UCSD-AML1 (cell line): ENCODE measurements around the gene COL11A2.
"Not testable (repeated sequence)": the region's sequence is repeated elsewhere in the genome, so short reads cannot be mapped to it uniquely, and the experiment has no call there.

Source experiments
- DNase-seq: peaks from one replicate; lab custom pipeline; 2025; ENCODE audit not compliant: unreplicated experiment; lab: John Stamatoyannopoulos, UW

The COL11A2 gene

DNA sequence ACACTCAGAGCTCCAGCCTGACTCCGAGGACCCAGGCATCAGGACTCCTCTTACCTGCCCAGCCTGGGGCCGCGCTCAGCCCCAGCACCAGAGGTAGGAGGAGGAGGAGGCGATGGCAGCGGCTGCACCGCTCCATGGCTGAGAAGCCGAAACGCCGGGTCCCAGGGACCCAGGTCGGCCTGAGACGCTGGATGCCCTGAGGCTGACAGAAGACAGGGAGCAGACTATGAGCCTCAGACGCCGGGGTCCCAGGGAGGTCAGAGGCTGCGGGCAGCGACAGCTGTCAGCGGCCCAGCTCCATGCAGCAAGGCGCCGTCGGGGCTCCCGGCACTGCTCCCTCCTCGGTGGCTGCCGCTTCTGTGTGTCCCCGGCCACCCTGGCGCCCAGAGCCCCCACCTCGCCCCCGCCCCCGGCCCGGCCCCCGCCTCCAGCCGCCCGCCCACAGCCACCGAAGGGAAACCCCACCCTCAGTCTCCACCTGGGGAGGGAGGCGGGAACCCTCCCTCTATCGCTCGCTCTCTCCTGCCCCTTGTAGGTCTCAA, at the start of gene COL11A2:
Gene COL11A2, minus strand, starts transcription at position 363 of the 542 bp plus-strand sequence. Its CDS starts 227 bp downstream, at position 136.
- no peak for DNase-seq

DNA sequence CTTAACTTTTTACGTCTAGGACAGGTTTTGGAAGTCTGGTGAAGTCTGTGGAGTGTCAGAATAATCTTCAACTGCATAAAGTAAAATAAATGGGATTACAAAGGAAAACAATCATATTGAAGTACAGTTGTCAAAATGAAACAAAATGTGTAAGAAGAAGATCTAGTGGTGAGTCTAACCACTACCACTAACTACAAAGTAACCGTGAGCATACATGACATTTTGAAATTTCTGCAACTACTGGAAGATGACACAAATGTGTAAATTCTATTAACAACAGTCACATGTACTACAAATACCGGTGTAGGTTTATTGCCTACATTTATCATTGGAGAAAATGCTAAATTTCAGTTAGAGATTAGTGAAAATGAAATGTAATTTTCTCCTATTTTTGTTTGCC, 49.7 kb upstream of the COL11A2 start:
- DNase-seq = no peak

- DNase-seq = no peak
Measured at GRCh38 chr6:33237741-33238140, 45.5 kb upstream of the COL11A2 start.

DNA sequence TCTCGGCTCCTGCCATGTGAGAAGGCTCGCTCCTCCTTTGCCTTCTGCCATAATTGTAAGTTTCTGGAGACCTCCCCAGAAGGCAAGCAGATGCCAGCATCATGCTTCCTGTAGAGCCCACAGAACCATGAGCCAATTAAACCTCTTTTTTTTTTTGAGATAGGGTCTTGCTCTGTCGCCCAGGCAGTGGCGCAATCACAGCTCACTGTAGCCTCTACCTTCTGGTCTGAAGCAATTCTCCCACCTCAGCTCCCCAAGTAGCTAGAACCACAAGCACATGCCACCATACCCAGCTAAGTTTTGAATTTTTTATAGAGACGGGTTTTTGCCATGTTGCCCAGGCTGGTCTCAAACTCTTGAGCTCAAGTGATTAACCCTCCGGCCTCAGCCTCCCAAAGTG, 44.6 kb upstream of the COL11A2 start:
- no peak for DNase-seq

- DNase-seq = no peak
Measured at GRCh38 chr6:33236328-33236727, 44.1 kb upstream of the COL11A2 start.

DNA sequence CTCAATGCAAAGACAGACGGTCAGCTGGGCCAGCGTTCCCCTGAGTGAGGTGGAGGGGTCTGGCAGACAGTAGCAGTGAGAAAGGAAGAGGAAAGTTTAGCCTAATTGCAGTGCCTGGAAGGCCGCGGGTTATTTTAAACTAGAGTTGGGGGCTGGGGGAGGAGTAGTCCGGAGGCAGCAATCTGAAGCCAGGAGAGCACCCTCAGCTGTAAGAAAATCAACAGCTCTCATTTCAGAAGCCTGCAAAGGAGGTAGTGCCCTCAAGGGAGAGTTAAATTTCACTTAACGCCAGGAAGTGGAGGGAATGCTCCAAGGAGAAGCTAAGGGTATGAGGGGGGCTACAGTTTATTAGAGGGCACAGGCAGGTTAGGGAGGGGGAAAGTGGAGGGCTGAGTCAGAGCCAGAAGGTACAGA, 43.0 kb upstream of the COL11A2 start:
- no peak for DNase-seq

- DNase-seq = not testable (repeated sequence)
Measured at GRCh38 chr6:33226503-33227120, 34.3 kb upstream of the COL11A2 start.

- no peak for DNase-seq
Measured at GRCh38 chr6:33217681-33218080, 25.4 kb upstream of the COL11A2 start.

DNA sequence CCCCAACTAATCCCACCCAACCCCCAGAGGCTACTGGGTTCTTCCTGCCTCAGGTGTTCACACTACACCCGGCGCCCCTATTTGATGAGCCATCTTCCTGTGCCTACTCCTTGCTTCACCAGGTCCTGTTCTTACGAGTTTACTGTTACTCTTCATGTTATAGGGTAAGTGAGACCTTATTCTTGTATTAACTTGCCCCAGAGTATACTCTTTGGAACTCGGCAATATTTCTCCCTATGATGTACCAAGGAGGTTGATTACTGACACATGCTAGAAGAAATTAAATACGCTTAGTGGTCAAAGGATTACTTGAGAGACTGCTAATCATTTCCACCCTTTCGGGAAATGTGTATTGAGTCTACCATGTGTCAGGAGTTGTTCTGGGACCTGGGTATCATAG, 25.0 kb upstream of the COL11A2 start:
- DNase-seq = no peak

DNA sequence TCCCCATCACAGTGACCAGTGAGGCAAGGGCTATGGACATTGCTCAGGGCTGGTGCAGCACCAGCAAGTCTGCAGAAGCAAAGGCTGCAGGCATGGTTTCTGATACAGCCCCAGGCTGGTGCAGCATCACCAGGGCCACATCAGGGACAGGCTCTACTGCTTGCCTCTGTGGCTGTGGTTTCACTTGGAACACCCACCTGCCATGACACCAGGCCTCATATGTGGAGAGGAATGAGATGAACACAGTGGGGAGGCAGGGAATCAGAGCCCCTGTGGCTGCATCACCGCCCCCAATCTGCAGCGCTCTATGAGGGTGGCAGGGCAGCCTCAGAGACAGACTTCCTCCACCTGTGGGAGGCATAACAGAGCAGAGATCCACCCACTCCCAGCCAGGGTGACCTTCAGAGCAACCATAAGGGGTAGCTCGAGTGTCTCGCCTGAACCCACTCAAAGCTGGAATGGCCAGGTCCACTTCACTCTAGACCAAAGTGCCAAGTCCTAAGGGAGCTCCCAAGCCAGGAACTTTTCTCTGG, 23.9 kb upstream of the COL11A2 start:
- DNase-seq = no peak

GRCh38 chr6:33215271-33216116, 23.2 kb upstream of the COL11A2 start:
- DNase-seq = no peak

DNA sequence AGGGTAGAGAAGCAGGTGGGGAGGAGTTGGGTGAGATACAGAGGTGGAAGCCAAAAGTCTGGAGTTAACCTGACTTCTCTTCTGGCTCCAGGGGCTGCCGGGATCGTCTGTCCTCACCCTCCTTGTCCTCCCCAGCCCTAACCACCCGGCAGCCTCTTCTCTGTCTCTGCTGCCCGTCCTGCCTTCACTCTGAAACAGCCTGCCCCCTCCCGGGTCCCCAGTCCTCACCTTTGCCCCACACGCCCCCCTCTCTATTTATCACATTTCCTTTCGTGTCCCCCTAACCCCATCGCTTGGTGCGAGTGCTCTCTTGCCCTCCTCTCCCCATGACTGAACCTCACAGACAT, 21.7 kb upstream of the COL11A2 start:
- no peak for DNase-seq

- DNase-seq = peak; percentile 56
Measured at GRCh38 chr6:33213166-33213988, 21.1 kb upstream of the COL11A2 start.

DNA sequence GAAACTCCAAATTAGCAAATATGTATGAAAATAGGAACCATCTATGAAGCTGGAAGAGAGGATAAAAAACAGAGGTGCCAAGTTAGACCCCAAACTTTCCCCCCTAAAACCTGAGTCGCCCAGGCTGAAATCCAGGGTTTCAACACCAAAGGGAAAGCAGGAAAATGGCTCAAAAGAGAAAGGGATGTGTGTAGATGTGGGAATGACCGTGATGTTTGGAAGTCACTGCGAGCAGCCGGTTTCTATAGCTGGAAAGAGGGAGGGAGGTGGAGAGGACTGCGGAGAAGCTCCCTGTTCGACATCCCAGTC, 20.5 kb upstream of the COL11A2 start:
- no peak for DNase-seq

DNA sequence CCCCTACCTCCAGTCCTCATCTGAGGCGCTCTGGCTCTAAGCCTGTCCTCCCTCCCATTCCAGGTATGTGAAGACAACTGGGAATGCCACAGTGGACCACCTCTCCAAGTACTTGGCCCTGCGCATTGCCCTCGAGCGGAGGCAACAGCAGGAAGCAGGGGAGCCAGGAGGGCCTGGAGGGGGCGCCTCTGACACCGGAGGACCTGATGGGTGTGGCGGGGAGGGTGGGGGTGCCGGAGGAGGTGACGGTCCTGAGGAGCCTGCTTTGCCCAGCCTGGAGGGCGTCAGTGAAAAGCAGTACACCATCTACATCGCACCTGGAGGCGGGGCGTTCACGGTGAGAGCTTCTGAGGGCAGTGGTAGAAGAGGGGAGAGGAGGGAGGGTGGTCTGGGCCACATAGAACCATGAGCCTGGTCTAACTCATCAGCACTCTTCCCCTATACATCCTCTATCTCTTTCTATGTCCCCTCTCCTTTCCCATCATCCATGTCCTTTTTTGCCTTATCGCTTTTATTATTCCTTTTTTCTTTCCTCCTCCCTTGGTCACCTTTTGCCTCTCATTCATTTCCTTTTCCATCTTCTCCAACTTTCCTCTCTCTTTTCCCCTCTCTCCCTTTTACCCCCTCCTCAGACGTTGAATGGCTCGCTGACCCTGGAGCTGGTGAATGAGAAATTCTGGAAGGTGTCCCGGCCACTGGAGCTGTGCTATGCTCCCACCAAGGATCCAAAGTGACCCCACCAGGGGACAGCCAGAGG, 19.6 kb upstream of the COL11A2 start:
- no peak for DNase-seq

DNA sequence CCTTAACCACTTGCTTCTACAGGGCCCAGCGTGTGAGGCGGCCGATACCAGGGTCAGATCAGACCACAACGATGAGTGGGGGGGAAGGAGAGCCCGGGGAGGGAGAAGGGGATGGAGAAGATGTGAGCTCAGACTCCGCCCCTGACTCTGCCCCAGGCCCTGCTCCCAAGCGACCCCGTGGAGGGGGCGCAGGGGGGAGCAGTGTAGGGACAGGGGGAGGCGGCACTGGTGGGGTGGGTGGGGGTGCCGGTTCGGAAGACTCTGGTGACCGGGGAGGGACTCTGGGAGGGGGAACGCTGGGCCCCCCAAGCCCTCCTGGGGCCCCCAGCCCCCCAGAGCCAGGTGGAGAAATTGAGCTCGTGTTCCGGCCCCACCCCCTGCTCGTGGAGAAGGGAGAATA, 18.9 kb upstream of the COL11A2 start:
- DNase-seq = no peak

DNA sequence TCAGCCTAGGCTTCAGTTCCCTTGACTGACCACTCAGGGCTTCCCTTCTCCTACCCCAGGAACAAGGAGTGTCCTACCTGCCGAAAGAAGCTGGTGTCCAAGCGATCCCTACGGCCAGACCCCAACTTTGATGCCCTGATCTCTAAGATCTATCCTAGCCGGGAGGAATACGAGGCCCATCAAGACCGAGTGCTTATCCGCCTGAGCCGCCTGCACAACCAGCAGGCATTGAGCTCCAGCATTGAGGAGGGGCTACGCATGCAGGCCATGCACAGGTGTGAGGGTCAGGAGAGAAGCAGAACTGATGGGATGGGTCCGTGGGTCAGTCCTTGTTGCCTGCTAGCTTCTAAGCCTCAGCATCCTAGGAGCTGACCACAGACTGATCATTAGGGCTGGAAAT, 17.6 kb upstream of the COL11A2 start:
- no peak for DNase-seq

GRCh38 chr6:33208091-33208967, 16.1 kb upstream of the COL11A2 start, which contains the start of gene RING1:
Gene RING1, plus strand, starts transcription at chr6:33208500. Its CDS starts 323 bp downstream, at chr6:33208823.
- peak; percentile 88 for DNase-seq

DNA sequence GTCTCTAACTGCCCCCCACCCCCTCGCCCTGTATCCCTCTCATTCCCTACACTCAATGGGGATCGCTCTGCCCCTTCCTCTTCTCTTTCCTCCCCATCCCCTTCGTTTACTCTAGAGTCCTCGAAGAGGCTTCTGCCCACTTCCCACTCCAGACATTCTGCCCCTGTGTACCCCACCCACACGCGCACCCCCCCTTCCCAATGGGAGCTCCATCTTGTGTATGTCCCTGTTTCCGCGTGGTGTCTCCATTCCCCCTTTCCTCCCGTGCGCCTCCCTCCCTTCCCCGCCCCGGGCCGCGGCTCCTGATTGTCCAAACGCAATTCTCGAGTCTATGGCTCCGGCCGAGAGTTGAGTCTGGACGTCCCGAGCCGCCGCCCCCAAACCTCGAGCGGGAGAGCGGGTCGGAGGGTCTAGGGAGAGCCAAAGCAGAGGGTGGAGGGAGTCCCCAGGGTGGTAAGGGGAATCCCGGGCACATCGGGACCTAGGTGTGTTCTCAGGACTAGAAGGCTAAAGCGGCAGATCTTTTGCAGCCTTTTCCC, 15.4 kb upstream of the COL11A2 start:
- DNase-seq = peak; percentile 52
